OCI-LY7 (cell line): Measurements from ENCODE around the gene GNA12.

Experiments
- EZH2phosphoT487 ChIP-seq: fragments of 200-600 bp; sonication (generic); IDR thresholded peaks from 2 replicates; pipeline ENCODE4 v1.6.1; 2018; ENCODE audit warnings: low read depth, borderline replicate concordance, mild to moderate bottlenecking, mixed run types, antibody characterized with exemption, low read length, moderate library complexity, mixed read lengths
- TF ChIP-seq, protein P1 (sequence below): fragments of 200-600 bp; sonication (generic); conservative IDR thresholded peaks from 2 replicates; pipeline ENCODE4 v1.5.1; 2014; ENCODE audit warnings: mild to moderate bottlenecking, antibody characterized with exemption, low read length, moderate library complexity, mixed read lengths

DNA sequence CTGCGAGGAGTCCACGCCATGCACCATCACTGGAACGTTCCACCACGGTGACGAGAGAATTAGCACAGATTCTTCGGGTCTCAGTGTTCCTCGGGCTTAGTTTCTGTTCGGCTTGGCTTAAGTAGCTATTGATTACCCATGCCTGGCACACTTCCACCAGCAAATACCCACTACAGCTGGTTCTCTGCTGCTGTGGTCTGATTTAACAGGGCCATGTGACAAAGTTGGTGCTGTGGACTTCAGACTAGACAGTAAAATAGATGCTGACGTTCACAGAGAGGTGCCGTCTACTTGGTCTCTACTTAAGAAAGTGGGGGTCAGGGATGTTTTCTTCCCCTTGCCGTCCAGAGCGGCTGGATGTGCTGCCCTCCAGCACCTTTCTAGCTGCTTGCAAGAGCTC is 11.6 kb downstream of the GNA12 start:
- TF ChIP-seq, protein P1, sequence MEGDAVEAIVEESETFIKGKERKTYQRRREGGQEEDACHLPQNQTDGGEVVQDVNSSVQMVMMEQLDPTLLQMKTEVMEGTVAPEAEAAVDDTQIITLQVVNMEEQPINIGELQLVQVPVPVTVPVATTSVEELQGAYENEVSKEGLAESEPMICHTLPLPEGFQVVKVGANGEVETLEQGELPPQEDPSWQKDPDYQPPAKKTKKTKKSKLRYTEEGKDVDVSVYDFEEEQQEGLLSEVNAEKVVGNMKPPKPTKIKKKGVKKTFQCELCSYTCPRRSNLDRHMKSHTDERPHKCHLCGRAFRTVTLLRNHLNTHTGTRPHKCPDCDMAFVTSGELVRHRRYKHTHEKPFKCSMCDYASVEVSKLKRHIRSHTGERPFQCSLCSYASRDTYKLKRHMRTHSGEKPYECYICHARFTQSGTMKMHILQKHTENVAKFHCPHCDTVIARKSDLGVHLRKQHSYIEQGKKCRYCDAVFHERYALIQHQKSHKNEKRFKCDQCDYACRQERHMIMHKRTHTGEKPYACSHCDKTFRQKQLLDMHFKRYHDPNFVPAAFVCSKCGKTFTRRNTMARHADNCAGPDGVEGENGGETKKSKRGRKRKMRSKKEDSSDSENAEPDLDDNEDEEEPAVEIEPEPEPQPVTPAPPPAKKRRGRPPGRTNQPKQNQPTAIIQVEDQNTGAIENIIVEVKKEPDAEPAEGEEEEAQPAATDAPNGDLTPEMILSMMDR = no peak
- TF ChIP-seq EZH2phosphoT487 = no peak
